PC-3 (cell line): ENCODE results near the gene COG5. TPM values are rescaled to one million over a fixed set of nuclear protein-coding genes. Genes with fewer than 3 reads are reported as not detected.

ENCODE experiments used
- ATAC-seq: fragments of 200-7000 bp; cut with Tn5 transposase; 2 replicates; pipeline ENCODE4 v1.9.1; 2020; ENCODE audit warnings: mild to moderate bottlenecking, moderate library complexity
- BruUV-seq: library from RNA; stranded (reverse); fragments of 400-500 nt; replicated peaks from 2 replicates; lab custom pipeline; 2021; lab: Mats Ljungman, UMichigan
- CTCF ChIA-PET: fragments of 300-600 bp; sonication (Branson Sonifier 250); formaldehyde crosslinking; loops from one replicate; lab custom pipeline; 2022; ENCODE audit warnings: antibody characterized with exemption; lab: Charles Lee
- POLR2A ChIA-PET: fragments of 300-600 bp; sonication (Branson Sonifier 250); formaldehyde crosslinking; loops from one replicate; lab custom pipeline; 2022; ENCODE audit warnings: antibody characterized with exemption; ENCODE audit not compliant: unreplicated experiment; lab: Charles Lee
- DNase-seq: peaks from one replicate; pipeline ENCODE4 v3.0.0-alpha.2; 2015
- H2AFZ ChIP-seq: fragments of 300-600 bp; sonication (generic); 2 replicates; pipeline ENCODE4 v1.6.0; 2016; ENCODE audit warnings: antibody characterized with exemption, low read length
- H3F3A ChIP-seq: fragments of 300-600 bp; sonication (generic); one replicate; pipeline ENCODE4 v1.6.0; 2017; ENCODE audit warnings: antibody characterized with exemption, low read length, control low read depth, mild to moderate bottlenecking; ENCODE audit not compliant: unreplicated experiment
- H3K27ac ChIP-seq: fragments of 300-600 bp; sonication (generic); 2 replicates; pipeline ENCODE4 v1.5.1; 2016; ENCODE audit warnings: mild to moderate bottlenecking, low read length
- H3K27me3 ChIP-seq: fragments of 300-600 bp; sonication (generic); 2 replicates; pipeline ENCODE4 v1.6.1; 2016; ENCODE audit warnings: low read length, mixed read lengths
- H3K36me3 ChIP-seq: fragments of 300-600 bp; sonication (generic); 2 replicates; pipeline ENCODE4 v1.6.1; 2016; ENCODE audit warnings: low read depth, mixed run types, low read length, mixed read lengths
- H3K4me1 ChIP-seq: fragments of 300-600 bp; sonication (generic); 2 replicates; pipeline ENCODE4 v1.5.1; 2016; ENCODE audit warnings: low read length; ENCODE audit not compliant: insufficient read depth
- H3K4me2 ChIP-seq: fragments of 300-600 bp; sonication (generic); 2 replicates; pipeline ENCODE4 v1.6.0; 2016; ENCODE audit warnings: low read length
- H3K4me3 ChIP-seq: fragments of 300-600 bp; sonication (generic); 2 replicates; pipeline ENCODE4 v1.5.1; 2016; ENCODE audit warnings: mild to moderate bottlenecking, low read length, mixed read lengths
- H3K79me2 ChIP-seq: fragments of 300-600 bp; sonication (generic); 2 replicates; pipeline ENCODE4 v1.6.1; 2017; ENCODE audit warnings: low read length, mixed read lengths
- H3K9ac ChIP-seq: fragments of 300-600 bp; sonication (generic); 2 replicates; pipeline ENCODE4 v1.6.0; 2016; ENCODE audit warnings: mild to moderate bottlenecking, low read length
- H3K9me2 ChIP-seq: fragments of 300-600 bp; sonication (generic); replicated peaks from 2 replicates; pipeline ENCODE4 v1.6.1; 2016; ENCODE audit warnings: mixed run types, low read length, mixed read lengths
- H3K9me3 ChIP-seq: fragments of 300-600 bp; sonication (generic); 2 replicates; pipeline ENCODE4 v1.6.1; 2016; ENCODE audit warnings: low read length, mixed read lengths
- H4K20me1 ChIP-seq: fragments of 300-600 bp; sonication (generic); 2 replicates; pipeline ENCODE4 v1.6.1; 2016; ENCODE audit warnings: low read length, mixed read lengths
- CTCF ChIP-seq: fragments of 300-600 bp; sonication (generic); conservative IDR thresholded peaks from 2 replicates; pipeline ENCODE4 v1.5.1; 2017; ENCODE audit warnings: antibody characterized with exemption, low read depth, mild to moderate bottlenecking, low read length
- EZH2 ChIP-seq: fragments of 300-600 bp; sonication (generic); IDR thresholded peaks from one replicate; pipeline ENCODE4 v1.6.1; 2017; ENCODE audit warnings: antibody characterized with exemption, mild to moderate bottlenecking, low read length; ENCODE audit not compliant: unreplicated experiment
- EZH2phosphoT487 ChIP-seq: fragments of 300-600 bp; sonication (generic); IDR thresholded peaks from 2 replicates; pipeline ENCODE4 v1.6.1; 2018; ENCODE audit warnings: mild to moderate bottlenecking, antibody characterized with exemption, low read length, borderline replicate concordance
- intact Hi-C: fragments of 100-400 bp; cut with micrococcal nuclease; formaldehyde crosslinking; loops from 2 replicates; pipeline ENCODE4 v1.9.0; 2023
- total RNA-seq: library from RNA; depleted of rRNA; stranded (reverse); fragments of >200 nt; gene quantifications from 2 replicates; pipeline ENCODE4 v1.2.3, GENCODE V29; 2014

The COG5 gene
- total RNA-seq, 1 experiment from 2014 or later, result 51.7 TPM

DNA sequence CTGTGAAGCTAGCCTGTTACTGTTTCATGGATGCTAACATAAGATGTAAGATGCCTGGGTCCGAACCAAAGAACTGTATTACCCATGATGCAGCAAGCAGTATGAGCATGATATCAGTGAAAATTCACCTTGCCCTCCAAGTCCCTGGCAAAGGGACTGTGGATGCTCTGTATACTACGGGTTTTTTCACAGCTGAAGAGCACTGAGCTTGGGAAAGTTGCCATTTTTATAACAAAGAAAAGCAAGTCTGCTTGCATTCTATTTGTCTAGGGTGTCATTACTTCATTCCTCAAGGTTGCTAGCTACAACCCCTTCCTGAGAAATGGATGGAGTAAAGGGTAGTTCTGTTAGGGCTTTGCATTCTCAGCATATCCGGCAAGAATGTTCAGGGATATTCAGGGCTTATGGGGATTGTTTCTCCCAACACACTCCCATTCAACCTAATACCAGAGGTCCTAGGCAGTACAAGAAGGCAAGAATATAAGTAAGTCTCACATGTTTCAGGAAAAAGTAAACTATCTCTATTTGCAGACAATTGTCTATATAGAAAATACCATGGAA is 99.0 kb downstream of the COG5 start:
- H3K36me3 ChIP-seq, result no peaks in the 10 kb centered on the region
- ChIA-PET CTCF (interaction anchor here (0.6 kb wide), 1 partner anchor 681 kb away, joined by 4 read pairs; no protein-coding TSS in a partner anchor), POLR2A (no interaction called here)
- H3K27ac ChIP-seq, result no peak overlapping the region
- H3K27me3 ChIP-seq, result no peaks in the 10 kb centered on the region
- ATAC-seq (no peak), DNase-seq (no peak)
- no TSS peak for BruUV-seq
- intact Hi-C loops, result loop anchor here (5.0 kb wide), 1 partner anchor 98 kb away; the partner anchor contains the start of genes COG5 and DUS4L
- no peak overlapping the region for H2AFZ ChIP-seq
- no peaks in the 10 kb centered on the region for H3K9me2 ChIP-seq
- no peak overlapping the region for H3K9ac ChIP-seq
- H3K4me2 ChIP-seq, result no peak overlapping the region
- H3K79me2 ChIP-seq, result no peaks in the 10 kb centered on the region
- no peaks in the 10 kb centered on the region for H3F3A ChIP-seq
- H3K9me3 ChIP-seq, result no peaks in the 10 kb centered on the region
- H3K4me1 ChIP-seq, result peaks cover 9% of the 10 kb centered on the region; the same call in 1 of the 2 replicates
- TF ChIP-seq EZH2phosphoT487, result no peak
- TF ChIP-seq EZH2, result no peak
- TF ChIP-seq CTCF, result no peak
- H3K4me3 ChIP-seq, result no peak overlapping the region
- no peaks in the 10 kb centered on the region for H4K20me1 ChIP-seq

DNA sequence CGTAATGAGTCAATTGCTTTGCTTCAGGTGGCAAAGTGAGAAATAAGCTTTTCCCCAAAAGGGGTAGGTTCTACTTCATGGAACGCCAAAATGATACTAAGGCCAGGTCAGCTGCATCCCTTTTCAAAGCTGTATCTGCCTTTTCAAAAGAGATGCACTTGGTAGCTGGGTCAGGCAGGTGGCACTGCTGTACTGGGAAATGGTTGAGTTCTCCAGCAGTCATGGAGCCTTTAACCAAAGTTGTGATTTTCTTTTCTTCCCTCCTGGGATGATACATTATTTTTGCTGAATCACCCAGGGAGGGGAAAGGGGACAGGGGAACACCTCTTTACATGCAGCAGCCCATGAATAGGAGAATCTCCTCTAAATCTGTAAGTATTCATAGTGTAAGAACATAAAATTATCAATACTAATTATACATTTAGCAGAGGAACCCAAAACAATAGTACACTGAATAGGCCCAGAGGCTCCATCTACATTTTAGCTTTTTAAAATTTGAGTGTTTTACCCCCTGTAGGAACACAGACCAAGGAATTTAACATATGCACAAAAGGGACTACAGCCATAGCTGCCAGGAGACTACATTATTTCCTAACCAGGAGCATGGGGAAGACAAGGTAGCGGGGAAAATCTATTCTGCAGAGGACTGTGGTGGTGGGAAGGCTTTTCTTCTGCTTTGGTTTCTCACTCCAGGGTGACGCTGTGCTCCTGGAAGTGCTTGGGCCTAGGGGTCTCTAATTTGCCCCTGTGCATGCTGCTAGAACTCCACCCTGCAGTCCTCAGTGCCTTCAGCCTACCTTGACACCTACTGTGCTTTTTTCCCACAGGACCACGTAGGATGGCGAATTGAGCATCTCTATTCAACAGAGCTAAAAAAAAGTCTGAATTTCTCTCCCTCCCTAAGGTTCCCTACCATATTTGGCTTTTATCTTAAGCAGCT is 100.3 kb downstream of the COG5 start:
- Histone ChIP-seq H3F3A (no peaks in the 10 kb centered on the region), H3K9ac (no peak overlapping the region), H3K9me3 (no peaks in the 10 kb centered on the region), H3K9me2 (no peaks in the 10 kb centered on the region), H3K79me2 (no peaks in the 10 kb centered on the region), H3K4me2 (0 out of 2 replicates have a peak overlapping the region, but pooled peaks have one; percentile 4), H4K20me1 (no peaks in the 10 kb centered on the region), H3K27me3 (no peaks in the 10 kb centered on the region), H3K4me1 (peaks cover 9% of the 10 kb centered on the region; the same call in 1 of the 2 replicates), H3K27ac (peak overlapping the region; percentile 28), H2AFZ (no peak overlapping the region), H3K4me3 (no peak overlapping the region), H3K36me3 (no peaks in the 10 kb centered on the region)
- BruUV-seq, result no TSS peak
- intact Hi-C loops, result loop anchor here (1.0 to 5.0 kb wide), 7 partner anchors 38 to 416 kb away; partner anchors contain the start of genes COG5 and DUS4L
- DNase-seq (peak; percentile 80), ATAC-seq (peak; percentile 97)
- ChIA-PET CTCF (interaction anchor here (0.6 to 1.3 kb wide), 11 partner anchors 10 to 411 kb away, joined by 3 to 14 read pairs (median 4); partner anchors contain the start of genes BCAP29, COG5 and DUS4L), POLR2A (interaction anchor here (0.6 kb wide), 1 partner anchor 260 kb away, joined by 9 read pairs; no protein-coding TSS in a partner anchor)
- TF ChIP-seq EZH2phosphoT487 (no peak), CTCF (peak; percentile 92), EZH2 (no peak)
